IMR-90 (cell line): ENCODE measurements around the gene ECM1. TPM values are rescaled to one million over a fixed set of nuclear protein-coding genes. Genes with fewer than 3 reads are reported as not detected.

Experiments
- ATAC-seq: fragments of 200-7000 bp; cut with Tn5 transposase; 2 replicates; pipeline ENCODE4 v1.9.1; 2020; ENCODE audit warnings: low read depth, mild to moderate bottlenecking, moderate library complexity
- BruUV-seq: library from RNA; stranded (reverse); fragments of 400-500 nt; replicated peaks from 2 replicates; lab custom pipeline; 2021; lab: Mats Ljungman, UMichigan
- CTCF ChIA-PET: fragments of 300-600 bp; formaldehyde crosslinking; extraction: SDS; loops from one replicate; lab custom pipeline; 2021; ENCODE audit warnings: antibody characterized with exemption; lab: Yijun Ruan, JAX
- POLR2A ChIA-PET: fragments of 300-600 bp; sonication (Branson Sonifier 250); formaldehyde crosslinking; loops from one replicate; lab custom pipeline; 2022; ENCODE audit warnings: antibody characterized with exemption; ENCODE audit not compliant: unreplicated experiment; lab: Charles Lee
- DNase-seq: peaks from one replicate; pipeline ENCODE4 v3.0.0; 2013
- H2AFZ ChIP-seq: replicated peaks from 2 replicates; pipeline ENCODE3; 2013; ENCODE audit warnings: low read length, mild to moderate bottlenecking; ENCODE audit not compliant: poor library complexity
- H2AK5ac ChIP-seq: 2 replicates; pipeline ENCODE4 v1.6.1; 2013; ENCODE audit warnings: low read depth, low read length, inconsistent platforms
- H2AK9ac ChIP-seq: replicated peaks from 2 replicates; pipeline ENCODE3; 2013; ENCODE audit warnings: mild to moderate bottlenecking, low read depth, low read length, moderate library complexity; ENCODE audit not compliant: poor library complexity
- H2BK120ac ChIP-seq: 2 replicates; pipeline ENCODE4 v1.6.1; 2013; ENCODE audit warnings: low read depth, low read length, inconsistent platforms
- H2BK15ac ChIP-seq: 3 replicates; pipeline ENCODE4 v1.6.1; 2013; ENCODE audit warnings: low read depth, low read length, inconsistent platforms
- H2BK20ac ChIP-seq: 2 replicates; pipeline ENCODE4 v1.6.1; 2013; ENCODE audit warnings: low read depth, mild to moderate bottlenecking, inconsistent platforms, low read length, moderate library complexity
- H2BK5ac ChIP-seq: 2 replicates; pipeline ENCODE4 v1.6.1; 2013; ENCODE audit warnings: mild to moderate bottlenecking, low read depth, low read length, inconsistent platforms; ENCODE audit not compliant: poor library complexity, severe bottlenecking
- H3K14ac ChIP-seq: replicated peaks from 2 replicates; pipeline ENCODE4 v1.6.1; 2013; ENCODE audit warnings: low read depth, low read length, inconsistent platforms
- H3K18ac ChIP-seq: 2 replicates; pipeline ENCODE4 v1.6.1; 2013; ENCODE audit warnings: low read depth, low read length, control low read depth
- H3K23ac ChIP-seq: 2 replicates; pipeline ENCODE4 v1.6.1; 2013; ENCODE audit warnings: low read depth, low read length, inconsistent platforms
- H3K27ac ChIP-seq: 2 replicates; pipeline ENCODE4 v1.5.1; 2013; ENCODE audit warnings: mild to moderate bottlenecking, control low read depth, low read length; ENCODE audit not compliant: insufficient read depth
- H3K27me3 ChIP-seq: 2 replicates; pipeline ENCODE4 v1.6.1; 2013; ENCODE audit warnings: low read length; ENCODE audit not compliant: control insufficient read depth, insufficient read depth
- H3K36me3 ChIP-seq: 2 replicates; pipeline ENCODE4 v1.6.1; 2013; ENCODE audit warnings: low read length, mixed read lengths; ENCODE audit not compliant: control insufficient read depth, insufficient read depth
- H3K4ac ChIP-seq: 2 replicates; pipeline ENCODE4 v1.6.1; 2013; ENCODE audit warnings: low read depth, low read length, inconsistent platforms
- H3K4me1 ChIP-seq: 2 replicates; pipeline ENCODE4 v1.6.1; 2013; ENCODE audit warnings: low read length, mixed read lengths; ENCODE audit not compliant: control insufficient read depth, insufficient read depth
- H3K4me2 ChIP-seq: 2 replicates; pipeline ENCODE4 v1.6.1; 2013; ENCODE audit warnings: low read depth, mild to moderate bottlenecking, control low read depth, low read length, moderate library complexity
- H3K4me3 ChIP-seq: 2 replicates; pipeline ENCODE4 v1.5.1; 2013; ENCODE audit warnings: low read depth, mild to moderate bottlenecking, control low read depth, low read length, moderate library complexity; ENCODE audit not compliant: insufficient read depth
- H3K56ac ChIP-seq: 2 replicates; pipeline ENCODE4 v1.6.1; 2013; ENCODE audit warnings: low read length, inconsistent platforms; ENCODE audit not compliant: insufficient read depth; ENCODE audit errors: extremely low read depth
- H3K79me1 ChIP-seq, 2 experiments: 2 replicates each; pipeline ENCODE4 v1.6.1; 2013; ENCODE audit warnings: low read length in 2 of 2, inconsistent platforms in 1 of 2, low read depth in 1 of 2
- H3K9ac ChIP-seq: 2 replicates; pipeline ENCODE4 v1.6.1; 2013; ENCODE audit warnings: low read depth, low read length, control low read depth
- H3K9me1 ChIP-seq: 2 replicates; pipeline ENCODE4 v1.6.1; 2013; ENCODE audit warnings: low read length, inconsistent platforms; ENCODE audit not compliant: insufficient read depth
- H3K9me3 ChIP-seq: 2 replicates; pipeline ENCODE4 v1.6.1; 2013; ENCODE audit warnings: low read length; ENCODE audit not compliant: control insufficient read depth, insufficient read depth
- H4K20me1 ChIP-seq: 2 replicates; pipeline ENCODE4 v1.6.1; 2013; ENCODE audit warnings: low read length, inconsistent platforms; ENCODE audit not compliant: insufficient read depth
- H4K5ac ChIP-seq: 2 replicates; pipeline ENCODE4 v1.6.1; 2013; ENCODE audit warnings: mild to moderate bottlenecking, low read depth, low read length, control low read depth
- H4K8ac ChIP-seq, 2 experiments: 2 replicates each; pipeline ENCODE4 v1.6.1; 2013; ENCODE audit warnings: low read depth in 2 of 2, low read length in 2 of 2, control low read depth in 1 of 2, inconsistent platforms in 1 of 2
- H4K91ac ChIP-seq: 2 replicates; pipeline ENCODE4 v1.6.1; 2013; ENCODE audit warnings: low read depth, low read length, inconsistent platforms; ENCODE audit not compliant: insufficient read depth
- BHLHE40 ChIP-seq: fragments of 150-350 bp; IDR thresholded peaks from 2 replicates; pipeline ENCODE4 v1.6.1; 2016; ENCODE audit warnings: mild to moderate bottlenecking, low read depth, low read length
- CEBPB ChIP-seq: IDR thresholded peaks from 2 replicates; pipeline ENCODE4 v1.6.1; 2012; ENCODE audit warnings: low read depth, low read length, improper control_type of control experiment
- CHD1 ChIP-seq: IDR thresholded peaks from 2 replicates; pipeline ENCODE4 v1.6.1; 2012; ENCODE audit warnings: low read depth, low read length, improper control_type of control experiment
- CTCF ChIP-seq: conservative IDR thresholded peaks from 2 replicates; pipeline ENCODE4 v1.5.1; 2012; ENCODE audit warnings: mild to moderate bottlenecking, low read depth, low read length, improper control_type of control experiment
- ELK1 ChIP-seq: fragments of 150-350 bp; IDR thresholded peaks from 2 replicates; pipeline ENCODE4 v1.6.1; 2016; ENCODE audit warnings: low read depth, mild to moderate bottlenecking, low read length, moderate library complexity, borderline replicate concordance
- FOS ChIP-seq: fragments of 150-350 bp; IDR thresholded peaks from 2 replicates; pipeline ENCODE4 v1.6.1; 2016; ENCODE audit warnings: low read depth, low read length
- MAFK ChIP-seq: IDR thresholded peaks from 2 replicates; pipeline ENCODE4 v1.6.1; 2012; ENCODE audit warnings: low read depth, low read length, improper control_type of control experiment
- MAZ ChIP-seq: IDR thresholded peaks from 2 replicates; pipeline ENCODE4 v1.6.1; 2012; ENCODE audit warnings: low read depth, mild to moderate bottlenecking, low read length, improper control_type of control experiment, moderate library complexity, borderline replicate concordance
- MXI1 ChIP-seq: IDR thresholded peaks from 2 replicates; pipeline ENCODE4 v1.6.1; 2012; ENCODE audit warnings: low read depth, mild to moderate bottlenecking, low read length, moderate library complexity, borderline replicate concordance
- NFE2L2 ChIP-seq: fragments of 150-350 bp; IDR thresholded peaks from 2 replicates; pipeline ENCODE4 v1.6.1; 2016; ENCODE audit warnings: low read depth, mild to moderate bottlenecking, low read length
- POLR2A ChIP-seq: IDR thresholded peaks from 2 replicates; pipeline ENCODE4 v1.6.1; 2012; ENCODE audit warnings: mild to moderate bottlenecking, low read depth, low read length
- RAD21 ChIP-seq: IDR thresholded peaks from 2 replicates; pipeline ENCODE4 v1.6.1; 2012; ENCODE audit warnings: low read length, improper control_type of control experiment
- RCOR1 ChIP-seq: IDR thresholded peaks from 2 replicates; pipeline ENCODE4 v1.6.1; 2012; ENCODE audit warnings: mild to moderate bottlenecking, low read length, improper control_type of control experiment; ENCODE audit not compliant: insufficient replicate concordance
- RFX5 ChIP-seq: IDR thresholded peaks from 2 replicates; pipeline ENCODE4 v1.8.0; 2012; ENCODE audit warnings: low read depth, mild to moderate bottlenecking, low read length, moderate library complexity
- SMC3 ChIP-seq: fragments of 150-350 bp; IDR thresholded peaks from 2 replicates; pipeline ENCODE4 v1.6.1; 2016; ENCODE audit warnings: low read depth, mild to moderate bottlenecking, antibody characterized with exemption, low read length, moderate library complexity
- USF2 ChIP-seq: fragments of 150-350 bp; IDR thresholded peaks from 2 replicates; pipeline ENCODE4 v1.6.1; 2017; ENCODE audit warnings: mild to moderate bottlenecking, antibody characterized with exemption, low read length, low read depth
- WGBS, 2 experiments: methylation state at CpG; one replicate each; pipeline versions ENCODE4 v1.1.5 to v1.1.7; 2013; ENCODE audit warnings: missing lambda C conversion rate in 2 of 2; ENCODE audit not compliant: insufficient read length in 1 of 2; ENCODE audit errors: extremely low coverage in 2 of 2; 5-methylcytosine and 5-hydroxymethylcytosine counted together
- dilution Hi-C: fragments of 300-500 bp; cut with HindIII; formaldehyde crosslinking; loops from one replicate; pipeline ENCODE4 v1.14.3; 2018; ENCODE audit warnings: low sequenced_read_pairs; ENCODE audit not compliant: unreplicated experiment
- in situ Hi-C: fragments of 300-500 bp; cut with MboI; formaldehyde crosslinking; loops from 3 replicates; pipeline ENCODE4 v1.14.3; 2019; ENCODE audit warnings: low sequenced_read_pairs, inconsistent platforms, mixed read lengths
- intact Hi-C: fragments of 100-400 bp; cut with micrococcal nuclease; formaldehyde crosslinking; loops from 2 replicates; pipeline ENCODE4 v1.10.0; 2022
- polyA plus RNA-seq, 3 experiments: library from polyadenylated mRNA; depleted of rRNA; stranded (reverse); fragments of >200 nt; gene quantifications; 2 replicates each; pipeline ENCODE4 v1.2.3, GENCODE V29; 2012; ENCODE audit warnings: low replicate concordance in 1 of 3
- total RNA-seq: library from RNA; depleted of rRNA; stranded (reverse); fragments of >200 nt; gene quantifications from 2 replicates; pipeline ENCODE4 v1.2.3, GENCODE V29; 2012

Gene ECM1
- total and polyA plus RNA-seq, 2 of the 4 experiments (the other 2 are of a cell fraction), result 20.1 to 230 TPM

- Histone ChIP-seq H2BK5ac (no peak overlapping the region), H2BK20ac (no peak overlapping the region), H2AFZ (peak overlapping the region; percentile 14), H3K18ac (no peak overlapping the region), H4K20me1 (no peaks in the 10 kb centered on the region), H3K14ac (0 out of 2 replicates have a peak overlapping the region, but pooled peaks have one; percentile 16), H3K9me1 (peaks cover 30% of the 10 kb centered on the region), H3K4me1 (peaks cover 20% of the 10 kb centered on the region), H2AK5ac (peak overlapping the region; percentile 56; the same call in 1 of the 2 replicates), H3K4me2 (no peak overlapping the region), H4K8ac (no peak overlapping the region), H4K5ac (no peak overlapping the region), H3K79me1 (peaks cover 26 to 67% of the 10 kb centered on the region in 2 experiments), H3K27ac (no peak overlapping the region; the same call in 1 of the 2 replicates), H2BK15ac (no peak overlapping the region), H2BK120ac (no peak overlapping the region), H3K4me3 (no peak overlapping the region), H4K91ac (no peak overlapping the region), H3K56ac (no peak overlapping the region), H3K4ac (no peak overlapping the region), H3K9me3 (no peaks in the 10 kb centered on the region), H3K27me3 (no peaks in the 10 kb centered on the region), H3K9ac (no peak overlapping the region), H3K36me3 (peaks cover 28% of the 10 kb centered on the region), H3K23ac (no peak overlapping the region), H2AK9ac (no peak overlapping the region)
- ATAC-seq (no peak), DNase-seq (no peak)
- dilution Hi-C loops (no loop called here), in situ Hi-C loops (no loop called here), intact Hi-C loops (no loop called here)
- no TSS peak for BruUV-seq
- ChIA-PET POLR2A (no interaction called here), CTCF (no interaction called here)
- no CpG with 5 or more reads among the region's 2 CpGs for WGBS, 2 experiments
- TF ChIP-seq MAZ (no peak), CTCF (no peak), ELK1 (no peak), MAFK (no peak), RAD21 (no peak), CHD1 (no peak), CEBPB (no peak), USF2 (no peak), SMC3 (no peak), MXI1 (no peak), POLR2A (no peak), FOS (no peak), RFX5 (no peak), BHLHE40 (no peak), RCOR1 (no peak), NFE2L2 (no peak)
Observed at GRCh38 chr1:150512846-150513245, 4.9 kb downstream of the ECM1 start.
